MCF 10A (cell line): ENCODE results near the gene IFT25. TPM values are rescaled to one million over a fixed set of nuclear protein-coding genes. Genes with fewer than 3 reads are reported as not detected.

Experiments used
- BruUV-seq: library from RNA; stranded (reverse); fragments of 400-500 nt; replicated peaks from 2 replicates; lab custom pipeline; 2021; lab: Mats Ljungman, UMichigan
- CTCF ChIA-PET: fragments of 300-600 bp; sonication (Branson Sonifier 250); formaldehyde crosslinking; extraction: SDS; loops from one replicate; lab custom pipeline; 2021; ENCODE audit warnings: antibody characterized with exemption, inconsistent platforms; lab: Yijun Ruan, JAX
- POLR2A ChIA-PET: fragments of 300-600, 350-650 bp; sonication (Branson Sonifier 250); formaldehyde crosslinking; extraction: SDS; loops from one replicate; lab custom pipeline; 2020; ENCODE audit warnings: antibody characterized with exemption, inconsistent platforms; lab: Yijun Ruan, JAX
- DNase-seq: peaks from one replicate; pipeline ENCODE4 v3.0.0-alpha.2; 2018; ENCODE audit not compliant: unreplicated experiment
- H3K27ac Mint-ChIP-seq: one replicate; pipeline ENCODE4 v1.8.0; 2022; ENCODE audit warnings: mild to moderate bottlenecking, low read depth, mixed read lengths; ENCODE audit not compliant: unreplicated experiment
- H3K27me3 Mint-ChIP-seq: one replicate; pipeline ENCODE4 v1.8.0; 2022; ENCODE audit warnings: mixed read lengths; ENCODE audit not compliant: insufficient read depth, unreplicated experiment
- H3K36me3 Mint-ChIP-seq: one replicate; pipeline ENCODE4 v1.8.0; 2022; ENCODE audit warnings: mild to moderate bottlenecking, moderate library complexity, mixed read lengths; ENCODE audit not compliant: insufficient read depth, unreplicated experiment
- H3K4me1 Mint-ChIP-seq: one replicate; pipeline ENCODE4 v1.8.0; 2022; ENCODE audit warnings: mixed read lengths; ENCODE audit not compliant: insufficient read depth, unreplicated experiment
- H3K4me3 Mint-ChIP-seq: one replicate; pipeline ENCODE4 v1.8.0; 2022; ENCODE audit warnings: mild to moderate bottlenecking, moderate library complexity, mixed read lengths; ENCODE audit not compliant: unreplicated experiment
- H3K9me3 Mint-ChIP-seq: one replicate; pipeline ENCODE4 v1.8.0; 2022; ENCODE audit warnings: mixed read lengths; ENCODE audit not compliant: unreplicated experiment
- intact Hi-C: fragments of 100-400 bp; cut with micrococcal nuclease; formaldehyde crosslinking; loops from 2 replicates; pipeline ENCODE4 v1.14.1; 2022
- total RNA-seq: library from RNA; stranded (reverse); gene quantifications from 2 replicates; pipeline ENCODE4 v1.2.3, GENCODE V29; 2022
- TF ChIP-seq, protein P1 (sequence below): fragments of 200-600 bp; IDR thresholded peaks from one replicate; pipeline ENCODE4 v1.8.0; 2022; ENCODE audit warnings: antibody characterized with exemption, mild to moderate bottlenecking; ENCODE audit not compliant: unreplicated experiment

IFT25 gene
- total RNA-seq, 1 experiment from 2014 or later = 22.3 TPM

DNA sequence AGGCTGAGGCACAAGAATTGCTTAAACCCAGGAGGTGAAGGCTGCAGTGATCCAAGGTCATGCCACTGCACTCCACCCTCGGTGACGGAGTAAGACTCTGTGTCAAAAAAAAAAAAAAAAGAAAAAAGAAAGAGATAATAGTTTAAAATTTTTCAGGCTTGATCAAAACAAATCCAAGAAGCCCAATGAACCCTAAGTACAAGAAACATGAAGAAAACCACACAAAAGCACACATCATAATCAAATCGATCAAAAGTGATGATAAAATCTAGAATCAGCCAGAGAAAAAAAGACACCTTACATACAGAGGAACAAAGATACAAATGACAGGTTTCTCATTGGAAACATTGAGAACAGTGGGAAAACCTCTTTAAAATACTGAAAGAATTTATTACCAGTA is 41.0 kb upstream of the IFT25 start:
- DNase-seq = no peak
- POLR2A ChIA-PET = no interaction called here
- Mint-ChIP-seq H3K9me3 (no peaks in the 10 kb centered on the region), H3K4me1 (no peaks in the 10 kb centered on the region), H3K4me3 (no peak overlapping the region), H3K36me3 (no peaks in the 10 kb centered on the region), H3K27ac (no peak overlapping the region), H3K27me3 (peaks cover 8% of the 10 kb centered on the region)
- TF ChIP-seq, protein P1, sequence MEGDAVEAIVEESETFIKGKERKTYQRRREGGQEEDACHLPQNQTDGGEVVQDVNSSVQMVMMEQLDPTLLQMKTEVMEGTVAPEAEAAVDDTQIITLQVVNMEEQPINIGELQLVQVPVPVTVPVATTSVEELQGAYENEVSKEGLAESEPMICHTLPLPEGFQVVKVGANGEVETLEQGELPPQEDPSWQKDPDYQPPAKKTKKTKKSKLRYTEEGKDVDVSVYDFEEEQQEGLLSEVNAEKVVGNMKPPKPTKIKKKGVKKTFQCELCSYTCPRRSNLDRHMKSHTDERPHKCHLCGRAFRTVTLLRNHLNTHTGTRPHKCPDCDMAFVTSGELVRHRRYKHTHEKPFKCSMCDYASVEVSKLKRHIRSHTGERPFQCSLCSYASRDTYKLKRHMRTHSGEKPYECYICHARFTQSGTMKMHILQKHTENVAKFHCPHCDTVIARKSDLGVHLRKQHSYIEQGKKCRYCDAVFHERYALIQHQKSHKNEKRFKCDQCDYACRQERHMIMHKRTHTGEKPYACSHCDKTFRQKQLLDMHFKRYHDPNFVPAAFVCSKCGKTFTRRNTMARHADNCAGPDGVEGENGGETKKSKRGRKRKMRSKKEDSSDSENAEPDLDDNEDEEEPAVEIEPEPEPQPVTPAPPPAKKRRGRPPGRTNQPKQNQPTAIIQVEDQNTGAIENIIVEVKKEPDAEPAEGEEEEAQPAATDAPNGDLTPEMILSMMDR = no peak
- BruUV-seq = no TSS peak
- CTCF ChIA-PET = no interaction called here
- intact Hi-C loops = no loop called here

DNA sequence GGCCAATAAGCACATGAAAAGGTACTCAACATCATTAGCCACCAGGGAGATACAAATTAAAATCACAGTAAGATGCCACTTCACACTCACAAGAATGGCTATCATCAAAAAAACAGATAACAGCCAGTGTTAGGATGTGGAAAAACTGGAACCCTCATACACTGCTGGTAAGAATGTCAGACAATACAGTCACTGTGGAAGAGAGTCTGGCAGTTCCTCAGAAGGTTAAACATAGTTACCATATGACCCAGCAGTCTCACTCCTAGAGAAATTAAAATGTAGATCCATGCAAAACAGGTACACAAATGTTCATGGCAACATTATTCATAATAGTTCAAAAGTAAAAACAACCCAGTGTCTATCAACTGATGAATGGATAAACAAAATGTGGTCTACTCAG is 39.2 kb upstream of the IFT25 start:
- no TSS peak for BruUV-seq
- no peaks in the 10 kb centered on the region for H3K9me3 Mint-ChIP-seq
- intact Hi-C loops = no loop called here
- H3K27me3 Mint-ChIP-seq = peaks cover 8% of the 10 kb centered on the region
- DNase-seq = no peak
- H3K4me1 Mint-ChIP-seq = no peaks in the 10 kb centered on the region
- ChIA-PET POLR2A (no interaction called here), CTCF (no interaction called here)
- no peaks in the 10 kb centered on the region for H3K36me3 Mint-ChIP-seq
- no peak overlapping the region for H3K4me3 Mint-ChIP-seq
- H3K27ac Mint-ChIP-seq = no peak overlapping the region
- TF ChIP-seq, protein P1 = no peak

DNA sequence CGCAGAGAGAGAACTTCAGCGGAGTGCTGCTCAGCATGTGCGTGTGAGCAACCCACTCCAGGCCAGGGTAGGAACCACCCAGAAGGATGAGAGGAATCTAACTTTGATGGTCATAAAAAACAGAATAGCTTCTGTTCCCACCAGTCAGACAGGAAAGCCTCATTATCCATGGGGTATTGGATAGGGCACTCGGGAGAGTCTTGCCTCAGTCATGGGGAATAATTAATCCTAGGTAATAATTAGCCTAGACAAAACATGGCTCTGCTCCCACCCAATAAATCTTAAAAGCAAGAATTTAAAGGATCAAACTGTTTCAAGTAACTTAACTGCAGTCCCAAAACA is 37.2 kb upstream of the IFT25 start:
- no peaks in the 10 kb centered on the region for H3K36me3 Mint-ChIP-seq
- no peaks in the 10 kb centered on the region for H3K9me3 Mint-ChIP-seq
- H3K4me3 Mint-ChIP-seq = peak overlapping the region; percentile 34
- no peak for DNase-seq
- ChIA-PET CTCF (interaction anchor here (1.1 kb wide), 2 partner anchors 23 to 104 kb away, joined by 3 to 4 read pairs; no protein-coding TSS in a partner anchor), POLR2A (no interaction called here)
- TF ChIP-seq, protein P1 = no peak
- H3K4me1 Mint-ChIP-seq = no peaks in the 10 kb centered on the region
- no TSS peak for BruUV-seq
- intact Hi-C loops = no loop called here
- no peaks in the 10 kb centered on the region for H3K27me3 Mint-ChIP-seq
- H3K27ac Mint-ChIP-seq = no peak overlapping the region

DNA sequence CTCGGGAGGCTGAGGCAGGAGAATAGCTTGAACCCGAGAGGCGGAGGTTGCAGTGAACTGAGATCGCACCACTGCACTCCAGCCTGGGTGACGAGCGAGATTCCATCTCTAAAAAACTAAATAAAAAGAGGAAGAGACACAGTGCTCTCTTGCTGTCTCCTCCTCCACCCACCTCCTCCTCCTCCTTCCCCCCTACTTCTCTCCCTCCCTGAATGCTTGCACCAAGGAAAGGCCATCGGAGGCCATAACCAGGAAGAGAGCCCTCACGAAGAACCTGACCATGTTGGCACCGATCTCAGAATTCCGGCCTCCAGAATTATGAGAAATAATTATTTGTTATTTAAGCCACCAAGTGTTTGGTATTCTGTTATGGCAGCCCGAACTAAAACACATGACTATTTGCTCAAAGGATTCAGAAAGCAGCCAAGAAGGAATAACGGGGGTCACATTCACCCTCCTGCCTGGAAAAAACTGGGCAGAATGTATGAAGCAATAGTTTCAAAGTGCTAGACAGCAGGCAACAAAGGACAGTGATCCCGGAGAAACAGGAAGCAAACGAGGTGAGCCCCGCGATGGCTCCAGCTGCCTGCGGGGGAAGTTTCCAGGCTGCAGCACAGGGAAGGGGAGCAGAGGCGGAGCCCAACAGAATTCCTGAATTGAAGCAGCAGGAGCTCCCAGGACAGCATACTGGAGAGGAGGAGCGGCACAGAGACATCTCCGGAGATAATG is 36.7 kb upstream of the IFT25 start:
- CTCF ChIA-PET = interaction anchor here (1.1 kb wide), 1 partner anchor 103 kb away, joined by 3 read pairs; no protein-coding TSS in a partner anchor
- POLR2A ChIA-PET = no interaction called here
- DNase-seq = no peak
- intact Hi-C loops = no loop called here
- H3K4me3 Mint-ChIP-seq = peak overlapping the region; percentile 34
- H3K4me1 Mint-ChIP-seq = no peaks in the 10 kb centered on the region
- TF ChIP-seq, protein P1 = no peak
- H3K27me3 Mint-ChIP-seq = no peaks in the 10 kb centered on the region
- no peaks in the 10 kb centered on the region for H3K36me3 Mint-ChIP-seq
- H3K27ac Mint-ChIP-seq = no peak overlapping the region
- H3K9me3 Mint-ChIP-seq = no peaks in the 10 kb centered on the region
- BruUV-seq = no TSS peak
